Endothelial cell of umbilical vein (primary cell): Measurements from ENCODE around the gene MGAT4A. TPM values are rescaled to one million over a fixed set of nuclear protein-coding genes. Genes with fewer than 3 reads are reported as not detected.

Experiments
- BruUV-seq: library from RNA; stranded (reverse); fragments of 400-500 nt; replicated peaks from 2 replicates; lab custom pipeline; 2021; lab: Mats Ljungman, UMichigan
- CTCF ChIA-PET: fragments of 300-600, 350-600 bp; sonication (Branson Sonifier 250); formaldehyde crosslinking; loops from one replicate; lab custom pipeline; 2021; ENCODE audit warnings: antibody characterized with exemption, inconsistent platforms; lab: Charles Lee
- POLR2A ChIA-PET: fragments of 300-600, 350-600 bp; sonication (Branson Sonifier 250); formaldehyde crosslinking; loops from one replicate; lab custom pipeline; 2021; ENCODE audit warnings: antibody characterized with exemption, inconsistent platforms; lab: Charles Lee
- DNase-seq: peaks from one replicate; pipeline ENCODE4 v3.0.0-alpha.2; 2011; ENCODE audit warnings: low read depth, low spot score
- FAIRE-seq: peaks from 2 replicates; lab custom pipeline; 2011; peaks lifted over from hg19 to GRCh38; lab: Jason Lieb, UNC
- H2AFZ ChIP-seq: 2 replicates; pipeline ENCODE4 v1.6.0; 2012; ENCODE audit warnings: low read depth, low read length, control low read depth, inconsistent platforms
- H3K27ac ChIP-seq: 2 replicates; pipeline ENCODE4 v1.5.1; 2011; ENCODE audit warnings: low read depth, mild to moderate bottlenecking, control low read depth, low read length, moderate library complexity; ENCODE audit not compliant: insufficient read depth
- H3K27me3 ChIP-seq, 2 experiments: 2 replicates each; pipeline versions ENCODE4 v1.6.0 to v1.6.1; 2011; ENCODE audit warnings: low read length in 2 of 2, mixed read lengths in 1 of 2; ENCODE audit not compliant: control insufficient read depth in 2 of 2, insufficient read depth in 2 of 2
- H3K36me3 ChIP-seq, 2 experiments: 2 replicates in 1 of 2; 3 replicates in 1 of 2; pipeline ENCODE4 v1.5.1; 2011; ENCODE audit warnings: low read length in 2 of 2, mild to moderate bottlenecking in 1 of 2, moderate library complexity in 1 of 2; ENCODE audit not compliant: control insufficient read depth in 2 of 2, insufficient read depth in 2 of 2; ENCODE audit errors: extremely low read depth in 1 of 2
- H3K4me1 ChIP-seq: 3 replicates; pipeline ENCODE4 v1.5.1; 2011; ENCODE audit warnings: mild to moderate bottlenecking, low read length; ENCODE audit not compliant: control insufficient read depth, insufficient read depth; ENCODE audit errors: extremely low read depth
- H3K4me2 ChIP-seq: 2 replicates; pipeline ENCODE4 v1.6.1; 2011; ENCODE audit warnings: low read length, control low read depth, mixed read lengths; ENCODE audit not compliant: insufficient read depth
- H3K4me3 ChIP-seq, 3 experiments: fragments of 200-600 bp in 1 of 3; sonication (generic), shearing (Covaris generic) in 1 of 3; replicated peaks in 1 of 3; 2 replicates each; pipeline ENCODE4 v1.5.1; 2011 to 2016; ENCODE audit warnings: control low read depth in 3 of 3, low read length in 3 of 3, mild to moderate bottlenecking in 2 of 3, inconsistent platforms in 1 of 3, low read depth in 1 of 3, moderate library complexity in 1 of 3; ENCODE audit not compliant: insufficient read depth in 1 of 3
- H3K79me2 ChIP-seq: 2 replicates; pipeline ENCODE4 v1.6.0; 2012; ENCODE audit warnings: low read length, inconsistent platforms; ENCODE audit not compliant: control insufficient read depth, insufficient read depth
- H3K9ac ChIP-seq: replicated peaks from 2 replicates; pipeline ENCODE3; 2011; ENCODE audit warnings: low read length, control low read depth; ENCODE audit not compliant: insufficient read depth; ENCODE audit errors: extremely low read depth
- H3K9me1 ChIP-seq: replicated peaks from 3 replicates; pipeline ENCODE4 v1.6.0; 2011; ENCODE audit warnings: mild to moderate bottlenecking, low read length; ENCODE audit not compliant: control insufficient read depth, insufficient read depth; ENCODE audit errors: extremely low read depth
- H3K9me3 ChIP-seq: replicated peaks from 2 replicates; pipeline ENCODE4 v1.5.1; 2012; ENCODE audit warnings: low read length, inconsistent platforms; ENCODE audit not compliant: control insufficient read depth, insufficient read depth
- H4K20me1 ChIP-seq: replicated peaks from 2 replicates; pipeline ENCODE3; 2011; ENCODE audit warnings: mild to moderate bottlenecking, low read length; ENCODE audit not compliant: control insufficient read depth, insufficient read depth; ENCODE audit errors: extremely low read depth
- CTCF ChIP-seq, 2 donors: IDR thresholded peaks; 1 replicate in 1 of 2; 2 replicates in 1 of 2; pipeline ENCODE4 v1.5.1; 2011; ENCODE audit warnings: low read length in 2 of 2, mild to moderate bottlenecking in 2 of 2, moderate library complexity in 2 of 2, control low read depth in 1 of 2, inconsistent platforms in 1 of 2, low read depth in 1 of 2; ENCODE audit not compliant: insufficient read depth in 1 of 2; ENCODE audit errors: extremely low read depth in 1 of 2
- EZH2 ChIP-seq: IDR thresholded peaks from 2 replicates; pipeline ENCODE4 v1.6.1; 2012; ENCODE audit warnings: borderline replicate concordance, low read depth, mild to moderate bottlenecking, moderate library complexity, low read length, inconsistent platforms; ENCODE audit not compliant: severe bottlenecking
- FOS ChIP-seq: IDR thresholded peaks from 2 replicates; pipeline ENCODE4 v1.6.1; 2011; ENCODE audit warnings: mild to moderate bottlenecking, low read length, moderate library complexity, borderline replicate concordance; ENCODE audit not compliant: insufficient read depth
- GATA2 ChIP-seq: IDR thresholded peaks from 2 replicates; pipeline ENCODE4 v1.7.0; 2011; ENCODE audit warnings: low read depth, mild to moderate bottlenecking, moderate library complexity, mixed read lengths, low read length; ENCODE audit not compliant: insufficient read length, insufficient read depth
- JUN ChIP-seq: IDR thresholded peaks from 2 replicates; pipeline ENCODE4 v1.6.1; 2011; ENCODE audit warnings: borderline replicate concordance, low read depth; ENCODE audit not compliant: insufficient read length, insufficient read depth
- MAX ChIP-seq: IDR thresholded peaks from 2 replicates; pipeline ENCODE4 v1.6.1; 2011; ENCODE audit not compliant: insufficient read depth, insufficient read length
- MYC ChIP-seq: IDR thresholded peaks from one replicate; pipeline ENCODE4 v1.6.1; 2011; ENCODE audit warnings: mild to moderate bottlenecking, low read depth, low read length
- POLR2A ChIP-seq: IDR thresholded peaks from 2 replicates; pipeline ENCODE4 v1.6.1; 2012; ENCODE audit warnings: low read depth, mild to moderate bottlenecking, control low read depth, low read length
- POLR2AphosphoS5 ChIP-seq: IDR thresholded peaks from 2 replicates; pipeline ENCODE4 v1.6.1; 2012; ENCODE audit warnings: low read depth, mild to moderate bottlenecking, control low read depth, low read length, moderate library complexity; ENCODE audit not compliant: insufficient read depth
- dilution Hi-C: fragments of 300-500 bp; cut with MboI; formaldehyde crosslinking; loops from one replicate; pipeline ENCODE4 v1.15.0; 2019; ENCODE audit warnings: low sequenced_read_pairs; ENCODE audit not compliant: extremely low pct_ligation_motif_present
- intact Hi-C: fragments of 100-400 bp; cut with micrococcal nuclease; formaldehyde crosslinking; loops from one replicate; pipeline ENCODE4 v1.10.0; 2022
- polyA plus RNA-seq, 4 experiments: library from polyadenylated mRNA; depleted of rRNA in 3 of 4; stranded (reverse) in 3 of 4; unstranded in 1 of 4; fragments of >200 nt; gene quantifications; 2 replicates each; pipeline versions ENCODE4 v1.2.1 to v1.2.3, GENCODE V29; 2011 to 2012; ENCODE audit warnings: missing spikeins in 1 of 4
- total RNA-seq: library from RNA; stranded (reverse); gene quantifications from 2 replicates; pipeline ENCODE4 v1.2.3, GENCODE V29; 2021

The MGAT4A gene
- total and polyA plus RNA-seq, 2 donors (not counting 3 experiments of a cell fraction or from before 2014, with no cell fraction given), result 9.2 to 42.2 TPM

DNA sequence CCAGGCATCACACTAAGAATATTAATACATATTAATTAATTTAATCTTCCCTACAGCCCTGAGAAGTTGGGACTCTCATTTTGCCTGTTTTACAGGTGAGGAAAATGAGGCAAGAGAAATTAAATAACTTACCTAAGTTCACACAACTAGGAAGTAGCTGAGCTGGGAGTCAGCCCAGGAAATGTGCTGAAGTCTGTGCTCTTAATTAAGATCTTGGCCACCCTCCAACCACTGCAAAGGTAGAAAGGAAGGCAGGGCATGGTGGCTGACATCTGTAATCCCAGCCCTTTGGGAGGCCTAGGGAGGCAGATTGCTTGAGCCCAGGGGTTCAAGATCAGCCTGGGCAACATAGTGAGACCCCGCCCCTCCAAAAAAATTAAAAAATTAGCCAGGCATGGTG, 12.9 kb upstream of the MGAT4A start:
- Histone ChIP-seq H3K4me1 (no peaks in the 10 kb centered on the region), H3K9ac (no peak overlapping the region), H3K9me1 (no peaks in the 10 kb centered on the region), H3K27me3 (no peaks in the 10 kb centered on the region), H4K20me1 (no peaks in the 10 kb centered on the region), H2AFZ (no peak overlapping the region), H3K27ac (no peak overlapping the region), H3K9me3 (no peaks in the 10 kb centered on the region), H3K4me2 (no peak overlapping the region), H3K4me3 (no peak overlapping the region), H3K79me2 (no peaks in the 10 kb centered on the region), H3K36me3 (no peaks in the 10 kb centered on the region)
- TF ChIP-seq POLR2A, result no peak
- TF ChIP-seq FOS, result no peak
- no peak for TF ChIP-seq JUN
- no peak for TF ChIP-seq MAX
- no peak for TF ChIP-seq POLR2AphosphoS5
- no peak for TF ChIP-seq GATA2
- TF ChIP-seq MYC, result no peak
- TF ChIP-seq CTCF (IDR thresholded peaks at IDR 0.05; ENCODE audit: extremely low read depth in 1 of 2, insufficient read depth in 1 of 2, low read depth in 1 of 2, low read length in 2 of 2), result no peak
- TF ChIP-seq EZH2, result no peak
- dilution Hi-C loops (loop anchor here (5.0 kb wide), 1 partner anchor 33 kb away; no protein-coding TSS in a partner anchor), intact Hi-C loops (no loop called here)
- BruUV-seq, result no TSS peak
- CTCF ChIA-PET, result interaction anchor here (1.2 kb wide), 2 partner anchors 9 to 13 kb away, joined by 3 to 4 read pairs; no protein-coding TSS in a partner anchor
- FAIRE-seq (peak; percentile 24), DNase-seq (peak; percentile 18)
- POLR2A ChIA-PET, result interaction anchor here (0.9 kb wide), 1 partner anchor 17 kb away, joined by 3 read pairs; no protein-coding TSS in a partner anchor
